WI38 (cell line): Measurements from ENCODE around the gene PADI1.

Source experiments
- H3K4me3 ChIP-seq: 2 replicates; pipeline ENCODE4 v1.5.1; 2011; ENCODE audit warnings: low read depth, mild to moderate bottlenecking, control low read depth, low read length
- TF ChIP-seq, protein P1 (sequence below): IDR thresholded peaks from 2 replicates; pipeline ENCODE4 v1.5.1; 2012; ENCODE audit warnings: low read depth, mild to moderate bottlenecking, control low read depth, low read length

The PADI1 gene

DNA sequence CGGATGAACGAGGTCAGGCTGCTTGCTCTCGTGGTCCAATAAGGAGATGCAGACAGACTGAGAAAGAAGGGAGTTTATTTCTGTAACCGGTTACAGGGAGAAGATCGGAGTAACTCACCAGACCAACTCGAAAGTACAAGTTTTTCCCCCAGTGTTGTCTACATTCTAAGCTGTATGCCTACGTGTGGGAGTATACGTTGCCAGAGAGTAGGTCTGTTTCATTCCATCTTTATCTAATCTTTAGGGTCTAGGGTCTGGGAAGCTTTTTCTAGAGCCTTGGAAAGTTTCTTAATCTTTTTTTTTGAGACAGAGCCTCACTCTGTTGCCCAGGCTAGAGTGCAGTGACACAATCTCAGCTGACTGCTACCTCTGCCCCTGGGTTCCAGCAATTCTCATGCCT, 4.7 kb upstream of the PADI1 start:
- no peak overlapping the region for H3K4me3 ChIP-seq
- TF ChIP-seq, protein P1, sequence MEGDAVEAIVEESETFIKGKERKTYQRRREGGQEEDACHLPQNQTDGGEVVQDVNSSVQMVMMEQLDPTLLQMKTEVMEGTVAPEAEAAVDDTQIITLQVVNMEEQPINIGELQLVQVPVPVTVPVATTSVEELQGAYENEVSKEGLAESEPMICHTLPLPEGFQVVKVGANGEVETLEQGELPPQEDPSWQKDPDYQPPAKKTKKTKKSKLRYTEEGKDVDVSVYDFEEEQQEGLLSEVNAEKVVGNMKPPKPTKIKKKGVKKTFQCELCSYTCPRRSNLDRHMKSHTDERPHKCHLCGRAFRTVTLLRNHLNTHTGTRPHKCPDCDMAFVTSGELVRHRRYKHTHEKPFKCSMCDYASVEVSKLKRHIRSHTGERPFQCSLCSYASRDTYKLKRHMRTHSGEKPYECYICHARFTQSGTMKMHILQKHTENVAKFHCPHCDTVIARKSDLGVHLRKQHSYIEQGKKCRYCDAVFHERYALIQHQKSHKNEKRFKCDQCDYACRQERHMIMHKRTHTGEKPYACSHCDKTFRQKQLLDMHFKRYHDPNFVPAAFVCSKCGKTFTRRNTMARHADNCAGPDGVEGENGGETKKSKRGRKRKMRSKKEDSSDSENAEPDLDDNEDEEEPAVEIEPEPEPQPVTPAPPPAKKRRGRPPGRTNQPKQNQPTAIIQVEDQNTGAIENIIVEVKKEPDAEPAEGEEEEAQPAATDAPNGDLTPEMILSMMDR = no peak

DNA sequence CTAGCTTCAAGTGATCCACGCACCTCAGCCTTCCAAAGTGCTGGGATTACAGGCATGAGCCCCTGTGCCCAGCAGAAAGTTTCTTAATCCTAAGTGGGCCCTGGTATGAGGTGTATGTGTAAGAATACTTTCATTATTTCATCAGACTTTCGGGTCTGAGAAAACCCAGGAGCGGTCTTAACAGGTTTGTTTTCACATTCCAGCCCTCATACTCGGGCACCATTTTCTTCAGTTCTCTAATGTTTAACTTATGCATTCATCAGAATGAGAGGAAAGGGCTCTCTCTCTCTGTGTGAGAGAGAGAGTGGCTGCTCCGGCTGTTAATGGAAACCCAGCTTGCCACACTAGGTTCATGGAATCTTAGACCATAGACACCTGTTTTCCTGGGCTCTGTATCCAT, 4.2 kb upstream of the PADI1 start:
- TF ChIP-seq, protein P1 = no peak
- no peak overlapping the region for H3K4me3 ChIP-seq

DNA sequence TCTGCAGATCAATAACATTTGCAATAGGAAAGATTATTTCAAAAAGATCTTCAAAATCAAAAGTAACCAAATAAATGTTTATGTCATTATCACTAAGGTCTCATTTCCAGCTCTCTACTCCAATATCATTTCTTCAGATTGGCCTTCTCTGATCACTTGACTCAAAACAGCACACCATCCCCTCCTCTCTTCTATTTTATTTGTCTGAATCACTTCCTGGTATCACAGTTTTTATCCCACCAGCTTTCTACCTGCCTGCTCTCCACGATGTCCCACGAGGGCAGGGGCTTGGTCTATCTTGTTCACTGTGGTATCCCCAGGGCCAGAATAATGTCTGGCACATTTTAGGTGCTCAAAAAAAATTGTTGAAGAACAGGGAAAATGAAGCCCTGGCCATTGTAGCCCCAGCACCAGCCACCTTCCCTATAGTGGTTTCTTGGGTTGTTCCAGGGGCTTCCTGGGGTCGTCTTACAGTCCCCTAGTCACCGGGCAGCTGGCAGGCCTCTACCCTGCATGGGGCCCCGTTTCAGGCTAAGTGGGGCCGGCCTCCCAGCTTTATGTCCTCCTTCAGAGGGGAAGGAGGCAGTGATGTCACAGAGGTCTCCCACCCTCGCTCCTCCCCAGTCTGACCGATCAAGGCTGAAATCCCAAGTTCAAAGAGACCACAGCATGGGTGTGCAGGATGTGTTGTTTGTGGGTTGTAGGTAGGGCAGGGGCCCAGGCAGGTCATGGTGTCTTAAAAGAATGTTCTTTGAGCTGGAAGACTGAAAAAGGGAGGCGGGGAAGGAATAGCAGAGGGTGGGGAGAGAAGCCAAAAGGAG, 3.5 kb upstream of the PADI1 start:
- no peak overlapping the region for H3K4me3 ChIP-seq
- TF ChIP-seq, protein P1 = no peak

DNA sequence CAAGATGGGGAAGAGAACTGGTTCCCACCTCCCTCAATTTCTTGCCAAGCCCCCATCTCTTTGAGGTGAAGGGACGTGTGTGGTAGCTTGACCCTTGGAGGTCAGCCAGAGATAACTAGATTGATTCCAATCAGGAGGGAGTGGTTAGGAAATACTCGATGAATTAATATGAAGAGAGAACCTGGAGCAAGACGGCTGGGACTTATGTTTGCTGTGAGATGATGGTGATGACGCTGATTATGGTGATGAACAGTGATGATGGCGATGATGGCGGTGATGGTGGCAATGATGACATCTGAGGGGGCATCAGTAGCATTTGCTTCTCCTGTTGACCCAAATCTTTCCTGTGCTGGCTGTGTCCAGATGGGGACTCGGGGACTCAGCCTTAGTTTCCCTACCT, 724 bp downstream of the PADI1 start:
- TF ChIP-seq, protein P1 = no peak
- H3K4me3 ChIP-seq = no peak overlapping the region

DNA sequence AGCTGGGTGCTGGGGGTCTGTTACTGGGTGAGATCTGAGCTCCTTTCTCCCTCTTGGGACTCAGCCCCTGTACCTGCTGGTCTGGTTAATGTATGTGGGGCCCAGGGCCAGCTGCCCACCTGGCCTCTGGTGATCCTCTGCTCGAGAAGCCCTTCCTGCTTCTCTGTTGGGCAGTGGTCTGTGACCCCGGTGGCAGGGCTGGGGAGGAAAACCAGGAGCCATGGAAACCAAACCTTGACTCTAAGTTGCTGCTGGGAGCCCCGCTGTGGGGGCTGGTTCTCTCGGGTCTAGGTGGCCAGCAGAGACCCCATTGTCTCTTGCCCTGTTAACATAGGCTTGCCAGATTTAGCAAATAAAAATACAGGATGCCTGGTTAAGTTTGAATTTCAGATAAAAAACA, 1.3 kb downstream of the PADI1 start:
- TF ChIP-seq, protein P1 = no peak
- no peak overlapping the region for H3K4me3 ChIP-seq

DNA sequence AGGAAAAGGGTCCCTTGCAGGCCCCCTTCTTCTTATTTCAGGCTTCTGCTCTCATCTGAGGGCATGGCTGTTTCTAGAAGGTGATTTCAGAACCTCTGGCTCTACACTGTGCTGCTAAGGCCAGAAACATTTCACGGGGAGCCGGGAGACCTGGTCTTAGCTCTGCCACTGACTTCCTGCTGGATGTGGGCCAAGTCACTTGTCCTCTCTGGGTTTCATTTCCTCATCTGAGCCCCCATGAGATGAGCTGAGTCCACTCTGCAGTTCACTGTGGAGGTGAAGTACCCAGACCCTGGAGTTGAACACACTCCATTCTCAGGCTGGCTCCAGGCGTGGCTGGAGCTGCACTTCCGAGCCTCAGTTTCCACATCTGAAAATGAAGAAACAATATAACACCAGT, 2.1 kb downstream of the PADI1 start:
- TF ChIP-seq, protein P1 = no peak
- no peak overlapping the region for H3K4me3 ChIP-seq

DNA sequence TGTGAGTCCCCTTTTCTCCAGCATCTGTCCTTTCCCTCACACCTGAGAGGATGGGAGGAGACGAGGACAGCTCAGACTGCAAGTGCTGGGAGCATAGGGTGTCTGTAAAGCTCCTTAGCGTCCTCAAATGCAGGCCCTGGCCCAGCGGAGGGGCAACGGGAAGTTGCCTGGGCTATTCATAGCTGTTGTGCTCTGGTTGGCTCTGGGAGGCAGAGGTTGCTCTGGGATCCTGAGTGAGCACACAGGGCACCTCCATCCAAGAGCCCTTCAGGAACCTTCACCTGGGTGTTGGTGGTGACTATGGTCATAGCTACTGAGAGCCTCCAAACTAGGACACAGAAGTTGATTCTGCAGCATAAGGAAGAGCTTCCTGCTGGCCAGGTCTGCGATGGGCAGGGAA, 2.6 kb downstream of the PADI1 start:
- TF ChIP-seq, protein P1 = no peak
- no peak overlapping the region for H3K4me3 ChIP-seq
